C4-2B (cell line): Measurements from ENCODE around the gene SND1.

Experiments
- CTCF ChIP-seq: fragments of 450-650 bp; conservative IDR thresholded peaks from 2 replicates; pipeline ENCODE4 v1.5.1; 2017; ENCODE audit warnings: mild to moderate bottlenecking
- ZFX ChIP-seq: fragments of 450-650 bp; IDR thresholded peaks from 2 replicates; pipeline ENCODE4 v1.6.1; 2017

GRCh38 chr7:127810696-127811660, 159.0 kb downstream of the SND1 start:
- TF ChIP-seq CTCF = no peak
- TF ChIP-seq ZFX = no peak
